Gastroesophageal sphincter (tissue), 4 donors: ENCODE measurements around the gene CYB561A3. TPM values are rescaled to one million over a fixed set of nuclear protein-coding genes. Genes with fewer than 3 reads are reported as not detected.

Source experiments
- ATAC-seq: fragments of 150-250 bp; one replicate; pipeline ENCODE4 v1.9.1; 2016; ENCODE audit warnings: mild to moderate bottlenecking, moderate library complexity
- H3K27ac ChIP-seq, 4 donors: fragments of 200-600 bp; sonication (generic) in 3 of 4; 1 replicate in 3 of 4; 2 replicates in 1 of 4; pipeline ENCODE4 v1.5.1; 2016 to 2019
- H3K27me3 ChIP-seq: fragments of 200-600 bp; sonication (generic); one replicate; pipeline ENCODE4 v1.5.1; 2019
- H3K36me3 ChIP-seq, 2 donors: fragments of 200-600 bp; sonication (generic); one replicate each; pipeline ENCODE4 v1.5.1; 2019; ENCODE audit warnings: control low read depth in 1 of 2
- H3K4me1 ChIP-seq, 3 donors: fragments of 200-600 bp; sonication (generic); 1 replicate in 2 of 3; 2 replicates in 1 of 3; pipeline ENCODE4 v1.5.1; 2016 to 2019; ENCODE audit warnings: control low read depth in 2 of 3
- H3K4me3 ChIP-seq, 2 donors: fragments of 200-600 bp; sonication (generic); one replicate each; pipeline ENCODE4 v1.5.1; 2019; ENCODE audit warnings: mild to moderate bottlenecking in 1 of 2, moderate library complexity in 1 of 2
- H3K9me3 ChIP-seq, 3 donors: fragments of 200-600 bp; sonication (generic); one replicate each; pipeline ENCODE4 v1.5.1; 2017 to 2019; ENCODE audit warnings: control low read depth in 2 of 3
- CTCF ChIP-seq, 4 experiments: fragments of 200-600 bp in 2 of 4; fragments of 450-650 bp in 2 of 4; sonication (generic) in 1 of 4; IDR thresholded peaks; one replicate each; pipeline ENCODE4 v1.5.1; 2017 to 2019; ENCODE audit warnings: antibody characterized with exemption in 4 of 4, mild to moderate bottlenecking in 2 of 4, moderate library complexity in 2 of 4
- EP300 ChIP-seq: sonication (generic); formaldehyde crosslinking; IDR thresholded peaks from one replicate; pipeline ENCODE4 v1.6.1; 2017; ENCODE audit warnings: antibody characterized with exemption, mild to moderate bottlenecking
- POLR2A ChIP-seq, 2 donors: fragments of 450-650 bp; IDR thresholded peaks; one replicate each; pipeline ENCODE4 v1.6.1; 2017; ENCODE audit warnings: antibody characterized with exemption in 2 of 2, mild to moderate bottlenecking in 2 of 2, moderate library complexity in 1 of 2
- POLR2AphosphoS5 ChIP-seq: sonication (generic); formaldehyde crosslinking; IDR thresholded peaks from one replicate; pipeline ENCODE4 v1.6.1; 2017; ENCODE audit warnings: antibody characterized with exemption
- WGBS, 2 donors: methylation state at CpG; one replicate each; pipeline ENCODE4 v1.1.5; 2018; ENCODE audit warnings: low coverage in 1 of 2; 5-methylcytosine and 5-hydroxymethylcytosine counted together
- total RNA-seq, 4 donors: library from RNA; depleted of rRNA; stranded (reverse); fragments of >200 nt; gene quantifications; one replicate each; pipeline ENCODE4 v1.1.0, GENCODE V29; 2016

The CYB561A3 gene
- total RNA-seq, 4 donors from 2014 or later = 23.3 to 44.0 (median 33.4) TPM

GRCh38 chr11:61332797-61333549 is 28.7 kb downstream of the CYB561A3 start, which contains the start of the genes DDB1 and TKFC:
TSS of gene DDB1 (minus strand) at chr11:61333105. CDS start at chr11:61332968, 137 bp downstream.
TSS of gene TKFC (plus strand) at chr11:61333228. CDS start at chr11:61334729, 1,501 bp downstream.
- Histone ChIP-seq H3K4me1 (peaks cover 4 to 66% (median 14%) of the 10 kb centered on the region in 3 donors), H3K27ac (peak within 1 kb of the TSS; percentile 67 to 94 (median 94)), H3K9me3 (no peaks in the 10 kb centered on the region), H3K4me3 (peak within 1 kb of the TSS; percentile 73 to 85), H3K36me3 (peaks cover 0 to 25% of the 10 kb centered on the region in 2 donors), H3K27me3 (no peaks in the 10 kb centered on the region)
- ATAC-seq = peak; percentile 98
- peak in 1 of 4 experiments; percentile 29 for TF ChIP-seq CTCF (IDR thresholded peaks at IDR 0.05)
- no peak for TF ChIP-seq EP300
- TF ChIP-seq POLR2A (IDR thresholded peaks at IDR 0.05) = peak; percentile 75 to 76
- TF ChIP-seq POLR2AphosphoS5 = peak; percentile 79
- WGBS, 2 donors = no CpG with 5 or more reads among the region's 81 CpGs

- peaks cover 4 to 67% (median 14%) of the 10 kb centered on the region in 3 donors for H3K4me1 ChIP-seq
- no peak for ATAC-seq
- TF ChIP-seq POLR2A (IDR thresholded peaks at IDR 0.05) (no peak), CTCF (IDR thresholded peaks at IDR 0.05) (no peak), POLR2AphosphoS5 (no peak), EP300 (no peak)
These were observed 29.3 kb downstream of the CYB561A3 start for GRCh38 chr11:61332281-61332796.

GRCh38 chr11:61331651-61332050 is 30.0 kb downstream of the CYB561A3 start:
- TF ChIP-seq CTCF (IDR thresholded peaks at IDR 0.05) = no peak
- no peak for TF ChIP-seq EP300
- TF ChIP-seq POLR2A (IDR thresholded peaks at IDR 0.05) = no peak
- no peak for TF ChIP-seq POLR2AphosphoS5
- Histone ChIP-seq H3K27ac (peak overlapping the region in 2 of 4 donors; percentile 94), H3K4me1 (peaks cover 4 to 71% (median 14%) of the 10 kb centered on the region in 3 donors), H3K4me3 (peak overlapping the region in 1 of 2 donors; percentile 85), H3K9me3 (no peaks in the 10 kb centered on the region), H3K36me3 (peaks cover 0 to 37% of the 10 kb centered on the region in 2 donors), H3K27me3 (no peaks in the 10 kb centered on the region)
- ATAC-seq = no peak
- WGBS, 2 donors = 61 to 80% methylated on average over 4 to 6 of the region's 6 CpGs

More at GRCh38 chr11:61332281-61332796, 29.3 kb downstream of the CYB561A3 start:
- 0% methylated on average over 3 of the region's 24 CpGs; no CpG with 5 or more reads in 1 of the 2 donors for WGBS, 2 donors
- Histone ChIP-seq H3K27ac (peak overlapping the region; percentile 67 to 94 (median 94)), H3K27me3 (no peaks in the 10 kb centered on the region), H3K9me3 (no peaks in the 10 kb centered on the region), H3K4me3 (peak overlapping the region; percentile 73 to 85), H3K36me3 (peaks cover 0 to 30% of the 10 kb centered on the region in 2 donors)

GRCh38 chr11:61329871-61330270 is 31.8 kb downstream of the CYB561A3 start:
- H3K36me3 ChIP-seq = peaks cover 0 to 55% of the 10 kb centered on the region in 2 donors
- H3K27ac ChIP-seq = no peak overlapping the region
- H3K4me3 ChIP-seq = no peak overlapping the region
- H3K27me3 ChIP-seq = no peaks in the 10 kb centered on the region
- TF ChIP-seq POLR2A (IDR thresholded peaks at IDR 0.05) (no peak), CTCF (IDR thresholded peaks at IDR 0.05) (no peak), EP300 (no peak), POLR2AphosphoS5 (no peak)
- no peak for ATAC-seq
- H3K9me3 ChIP-seq = no peaks in the 10 kb centered on the region
- WGBS, 2 donors = 88 to 96% methylated on average over 4 of the region's 4 CpGs
- peaks cover 4 to 63% (median 14%) of the 10 kb centered on the region in 3 donors for H3K4me1 ChIP-seq
